ENCODE data around the gene ITGB1BP1. TPM values are rescaled to one million over a fixed set of nuclear protein-coding genes. Genes with fewer than 3 reads are reported as not detected.

The ITGB1BP1 gene
- total RNA-seq, 3 donors from 2014 or later, result 34.7 to 78.3 (median 41.0) TPM

GRCh38 chr2:9465170-9465569 is 41.8 kb upstream of the ITGB1BP1 start:
- DNase-seq (no peak), ATAC-seq (no peak)
- Histone ChIP-seq H3K4me3 (no peak overlapping the region), H3K4me1 (ENCODE audit: low read depth) (no peaks in the 10 kb centered on the region), H3K9me3 (no peaks in the 10 kb centered on the region), H3K36me3 (ENCODE audit: low read depth) (no peaks in the 10 kb centered on the region)
- no peak for TF ChIP-seq CTCF (IDR thresholded peaks at IDR 0.05)
- intact Hi-C loops (cut with DNase I, micrococcal nuclease), result no loop called here

- DNase-seq (no peak), ATAC-seq (no peak)
- intact Hi-C loops (cut with DNase I, micrococcal nuclease), result no loop called here
- Histone ChIP-seq H3K36me3 (ENCODE audit: low read depth) (no peaks in the 10 kb centered on the region), H3K4me1 (ENCODE audit: low read depth) (no peaks in the 10 kb centered on the region), H3K9me3 (no peaks in the 10 kb centered on the region), H3K4me3 (no peak overlapping the region)
- no peak for TF ChIP-seq CTCF (IDR thresholded peaks at IDR 0.05)
Measured at GRCh38 chr2:9463698-9464034, 40.3 kb upstream of the ITGB1BP1 start.

- intact Hi-C loops (cut with DNase I, micrococcal nuclease), result no loop called here
Measured at GRCh38 chr2:9462886-9463697, 39.8 kb upstream of the ITGB1BP1 start.

GRCh38 chr2:9462313-9462712 is 39.0 kb upstream of the ITGB1BP1 start:
- ATAC-seq (no peak), DNase-seq (no peak)
- TF ChIP-seq CTCF (IDR thresholded peaks at IDR 0.05), result no peak
- no peaks in the 10 kb centered on the region for H3K9me3 ChIP-seq
- no peak overlapping the region for H3K4me3 ChIP-seq
- H3K36me3 ChIP-seq (ENCODE audit: low read depth), result no peaks in the 10 kb centered on the region
- H3K4me1 ChIP-seq (ENCODE audit: low read depth), result no peaks in the 10 kb centered on the region
- intact Hi-C loops (cut with DNase I, micrococcal nuclease), result no loop called here

More at GRCh38 chr2:9462886-9463697, 39.8 kb upstream of the ITGB1BP1 start:
- Histone ChIP-seq H3K36me3 (ENCODE audit: low read depth) (no peaks in the 10 kb centered on the region), H3K4me3 (no peak overlapping the region), H3K4me1 (ENCODE audit: low read depth) (no peaks in the 10 kb centered on the region), H3K9me3 (no peaks in the 10 kb centered on the region)
- ATAC-seq (no peak), DNase-seq (no peak)
- TF ChIP-seq CTCF (IDR thresholded peaks at IDR 0.05), result no peak

GRCh38 chr2:9461079-9461478 is 37.8 kb upstream of the ITGB1BP1 start:
- Histone ChIP-seq H3K4me1 (ENCODE audit: low read depth) (no peaks in the 10 kb centered on the region), H3K9me3 (no peaks in the 10 kb centered on the region), H3K36me3 (ENCODE audit: low read depth) (no peaks in the 10 kb centered on the region), H3K4me3 (no peak overlapping the region)
- DNase-seq, result no peak
- no peak for ATAC-seq
- intact Hi-C loops (cut with DNase I, micrococcal nuclease), result no loop called here
- TF ChIP-seq CTCF (IDR thresholded peaks at IDR 0.05), result no peak

Measured in mucosa of descending colon (tissue), 3 donors.